ENCODE data around the gene HOXD10.

Gene HOXD10

DNA sequence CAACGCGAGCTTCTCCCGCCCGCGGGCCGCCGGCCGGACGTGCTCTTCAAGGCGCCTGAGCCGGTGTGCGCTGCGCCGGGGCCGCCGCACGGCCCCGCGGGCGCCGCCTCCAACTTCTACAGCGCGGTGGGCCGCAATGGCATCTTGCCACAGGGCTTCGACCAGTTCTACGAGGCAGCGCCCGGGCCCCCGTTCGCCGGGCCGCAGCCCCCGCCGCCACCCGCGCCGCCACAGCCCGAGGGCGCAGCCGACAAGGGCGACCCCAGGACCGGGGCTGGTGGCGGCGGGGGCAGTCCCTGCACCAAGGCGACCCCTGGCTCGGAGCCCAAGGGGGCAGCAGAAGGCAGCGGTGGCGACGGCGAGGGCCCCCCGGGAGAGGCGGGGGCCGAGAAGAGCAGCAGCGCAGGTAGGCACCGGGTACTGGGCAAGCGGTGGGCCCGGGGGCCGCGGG lies 8.8 kb upstream of the HOXD10 start:
- no peak for DNase-seq (ENCODE audit: low read depth)

DNA sequence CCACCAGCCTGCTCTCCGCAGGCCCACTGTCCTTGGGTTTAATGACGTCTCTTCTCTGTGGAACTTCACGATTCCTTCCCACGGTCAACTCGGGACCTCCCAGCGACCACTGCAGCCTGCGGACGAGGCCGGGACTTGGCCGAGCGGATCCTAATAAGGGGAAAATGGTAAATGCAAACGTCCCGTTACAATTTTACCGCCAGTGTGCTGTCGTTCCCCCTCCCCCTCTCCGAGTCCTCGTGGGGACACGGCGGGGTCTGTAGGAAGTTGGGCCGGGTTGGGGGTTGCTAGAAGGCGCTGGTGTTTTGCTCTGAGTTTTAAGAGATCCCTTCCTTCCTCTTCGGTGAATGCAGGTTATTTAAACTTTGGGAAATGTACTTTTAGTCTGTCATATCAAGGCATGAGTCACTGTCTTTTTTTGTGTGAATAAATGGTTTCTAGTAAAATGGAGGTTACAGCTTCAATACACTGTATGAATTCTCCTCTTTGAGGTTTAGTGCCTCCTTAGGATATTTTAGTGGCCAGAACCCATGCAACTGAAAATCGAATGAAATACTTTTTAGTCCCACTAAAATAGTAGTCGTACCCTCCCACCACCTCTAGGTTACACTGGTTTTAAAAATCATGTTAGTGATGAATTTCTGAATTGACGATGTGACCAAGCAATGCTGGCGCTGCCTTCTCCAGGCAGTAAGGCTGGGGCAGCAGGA lies 7.2 kb upstream of the HOXD10 start:
- no peak for DNase-seq (ENCODE audit: low read depth)

DNA sequence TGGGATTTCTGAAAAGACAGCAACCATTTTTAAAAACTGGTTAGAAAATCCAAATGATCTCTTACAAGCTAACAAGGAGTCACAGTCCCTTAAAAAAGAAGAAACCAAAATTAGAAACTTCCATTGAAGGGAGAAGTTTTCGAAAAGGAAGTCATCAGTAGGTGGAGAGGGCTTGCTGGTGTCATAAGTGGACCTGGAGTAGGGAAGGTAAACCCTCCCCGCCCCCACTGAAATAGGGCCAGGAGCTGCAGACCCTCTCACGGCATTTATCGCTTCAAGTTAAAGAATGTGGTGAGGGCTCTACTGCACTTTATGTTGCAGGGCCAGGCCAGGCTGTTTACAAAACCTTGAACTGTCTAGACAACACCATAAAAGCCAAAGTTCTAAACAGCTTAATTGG lies 6.6 kb upstream of the HOXD10 start:
- no peak for DNase-seq (ENCODE audit: low read depth)

DNA sequence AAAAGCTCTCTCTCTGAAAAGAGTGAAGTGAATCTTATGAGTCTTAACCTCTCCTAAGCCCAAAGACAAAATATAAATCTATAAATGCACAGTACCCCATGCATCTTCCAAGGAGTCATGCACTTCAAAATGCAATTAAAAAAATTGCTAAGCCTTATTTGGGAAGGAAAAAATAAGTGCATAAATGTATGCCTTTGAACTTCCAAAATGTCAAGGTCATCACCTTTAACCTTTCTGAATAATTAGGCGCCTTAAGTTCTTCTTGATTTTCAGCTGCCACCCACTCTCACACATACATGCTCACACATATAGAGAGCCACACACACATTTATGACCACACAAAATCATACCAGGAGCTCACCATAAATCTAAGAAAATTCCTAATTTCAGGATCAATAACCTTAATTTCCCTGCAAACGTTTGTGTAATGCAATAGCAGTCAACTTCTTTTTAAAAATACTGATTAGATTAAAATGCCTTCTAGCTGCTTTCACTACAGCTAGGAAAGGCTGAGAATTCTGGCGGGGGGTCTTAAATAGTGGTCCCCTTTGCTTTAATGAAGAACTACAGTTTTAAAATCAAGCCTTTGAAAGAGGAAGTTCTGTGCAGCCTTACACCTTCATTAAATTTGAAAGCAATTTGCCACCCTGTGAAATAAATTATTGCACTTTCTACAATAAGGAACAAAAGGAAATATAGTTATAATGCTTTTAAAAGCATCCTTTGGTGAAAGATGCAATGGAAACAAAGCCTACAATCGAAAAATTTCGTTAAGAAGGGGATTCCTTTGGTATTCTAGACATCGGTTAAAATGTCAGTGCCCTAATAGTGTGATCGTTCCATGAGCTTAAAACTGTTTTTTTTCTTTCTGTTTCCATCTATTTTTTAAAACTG lies 5.9 kb upstream of the HOXD10 start:
- no peak for DNase-seq (ENCODE audit: low read depth)

DNA sequence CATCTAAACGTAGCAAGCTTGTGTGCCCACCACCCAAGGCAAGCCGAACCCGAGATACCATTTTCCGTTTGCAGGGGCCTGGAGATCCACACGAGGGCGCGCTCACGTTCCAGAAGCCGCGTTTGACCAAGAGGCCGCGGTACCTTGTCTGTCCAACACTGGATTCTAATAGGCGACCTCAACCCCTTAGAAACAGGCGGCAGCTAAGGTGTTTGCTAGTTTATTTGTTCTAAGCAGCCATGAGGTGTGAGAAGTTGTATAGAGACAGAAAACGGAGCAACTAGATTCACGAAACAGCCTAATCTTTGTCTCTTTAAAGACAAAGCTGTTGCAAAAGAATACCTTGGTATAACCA lies 5.3 kb upstream of the HOXD10 start:
- no peak for DNase-seq (ENCODE audit: low read depth)

DNA sequence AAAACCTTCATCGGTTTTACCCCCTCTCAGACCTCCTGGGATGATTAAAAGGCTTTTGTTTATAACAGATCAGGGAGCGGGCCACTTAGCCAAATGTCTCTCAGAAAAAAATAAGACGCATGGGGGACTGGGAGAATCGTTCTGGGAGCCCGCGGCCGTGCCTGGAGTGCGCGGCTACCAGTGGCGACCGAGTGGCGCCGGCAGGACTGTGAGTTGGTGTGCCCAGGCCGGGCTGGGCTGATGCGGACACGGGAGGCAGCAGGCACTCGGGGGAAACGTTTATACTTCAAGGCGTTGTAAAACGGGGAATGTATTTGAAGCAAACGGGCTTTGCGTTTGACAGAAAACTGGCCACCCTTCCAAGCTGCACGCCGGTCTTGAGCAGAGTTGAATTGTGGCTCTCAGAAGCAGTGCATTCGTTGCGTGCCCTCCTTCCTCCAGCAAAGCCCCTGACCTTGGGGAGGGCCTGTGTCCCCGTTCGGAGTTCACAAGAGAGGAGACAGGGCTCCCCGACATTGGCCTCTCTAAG lies 4.7 kb upstream of the HOXD10 start:
- no peak for DNase-seq (ENCODE audit: low read depth)

DNA sequence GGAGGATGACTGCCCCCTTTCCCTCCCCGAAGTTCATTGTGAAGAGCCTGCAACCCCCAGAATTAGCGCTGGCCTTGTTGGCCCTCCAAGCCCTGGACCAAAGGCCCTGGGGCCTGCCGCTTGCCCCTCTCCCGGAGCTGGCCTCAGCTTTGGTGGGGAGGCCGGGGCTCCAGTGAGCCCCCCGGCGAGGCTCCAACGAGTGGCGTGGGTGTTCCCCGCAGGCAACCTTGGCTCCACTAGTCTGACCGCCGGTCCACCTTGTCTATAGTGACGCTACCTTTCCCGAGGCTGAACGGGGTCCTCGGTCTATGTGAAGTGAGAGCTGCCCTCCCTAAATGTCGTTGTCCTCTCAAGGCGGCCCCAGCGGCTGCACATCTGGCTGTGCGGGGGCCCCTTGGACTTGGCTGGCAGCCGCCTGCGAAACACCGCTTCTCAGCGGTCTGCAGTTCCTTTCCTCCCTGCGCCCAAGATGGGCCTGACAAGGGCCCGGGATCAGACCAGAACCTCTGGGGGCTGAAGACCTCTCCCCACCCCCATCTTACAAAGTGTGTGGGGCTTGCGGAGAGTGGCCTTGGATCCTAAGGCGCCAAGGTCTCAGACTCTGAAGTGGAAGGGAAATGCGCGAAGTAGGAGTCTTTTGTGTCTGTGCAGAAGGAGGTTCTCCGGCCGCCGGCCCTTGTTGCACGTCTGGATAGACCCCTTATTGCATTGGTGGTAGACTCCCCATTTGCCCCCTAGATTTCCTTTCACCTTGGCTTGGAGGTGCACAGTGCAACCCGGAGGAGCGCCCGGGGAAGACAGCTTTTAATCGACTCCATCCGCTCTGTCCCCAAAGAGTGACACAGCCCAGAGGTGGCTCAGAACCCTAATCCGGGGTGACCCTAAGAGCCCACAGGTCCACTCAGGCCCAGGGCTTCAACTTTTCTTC lies 3.9 kb upstream of the HOXD10 start:
- DNase-seq (ENCODE audit: low read depth) = no peak

DNA sequence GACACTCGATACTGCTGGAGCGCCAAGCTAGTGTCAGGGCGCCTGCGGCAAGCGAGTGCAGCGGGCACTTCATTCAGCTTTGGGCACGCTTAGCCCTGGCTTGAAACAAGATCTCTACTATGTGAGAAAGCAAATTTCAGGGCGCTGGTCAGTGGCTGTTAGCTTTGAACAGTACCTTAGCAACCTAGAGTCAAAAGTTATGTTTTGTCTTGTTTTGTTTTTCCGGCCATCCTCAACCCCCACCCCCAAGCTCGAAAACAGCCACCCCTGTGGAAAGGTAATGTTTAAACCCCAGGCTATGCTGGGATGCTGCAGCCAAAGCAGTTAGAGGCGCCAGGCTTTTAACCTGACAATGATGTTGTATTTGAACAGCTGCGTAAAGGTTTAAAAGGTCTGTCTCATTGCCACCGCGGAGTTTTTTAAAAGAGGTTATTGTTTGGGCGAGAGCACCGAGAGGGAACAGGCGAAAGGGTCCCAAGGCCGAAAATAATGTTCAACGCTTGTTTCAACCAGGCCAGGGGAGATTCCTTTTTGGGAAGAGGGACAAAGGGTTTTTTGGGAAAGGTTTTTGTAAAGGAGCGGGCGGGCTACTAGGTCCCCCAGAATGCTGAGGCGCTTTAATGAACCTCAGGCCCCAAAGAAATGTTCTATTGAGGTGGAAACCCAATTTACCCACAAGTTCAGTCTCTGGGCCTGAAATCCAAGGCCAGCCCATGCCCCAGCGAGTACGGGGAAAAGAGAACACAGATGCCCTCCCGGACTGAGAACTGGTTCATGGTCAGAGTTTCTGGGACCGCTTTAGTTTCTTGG lies 2.3 kb upstream of the HOXD10 start:
- no peak for DNase-seq (ENCODE audit: low read depth)

DNA sequence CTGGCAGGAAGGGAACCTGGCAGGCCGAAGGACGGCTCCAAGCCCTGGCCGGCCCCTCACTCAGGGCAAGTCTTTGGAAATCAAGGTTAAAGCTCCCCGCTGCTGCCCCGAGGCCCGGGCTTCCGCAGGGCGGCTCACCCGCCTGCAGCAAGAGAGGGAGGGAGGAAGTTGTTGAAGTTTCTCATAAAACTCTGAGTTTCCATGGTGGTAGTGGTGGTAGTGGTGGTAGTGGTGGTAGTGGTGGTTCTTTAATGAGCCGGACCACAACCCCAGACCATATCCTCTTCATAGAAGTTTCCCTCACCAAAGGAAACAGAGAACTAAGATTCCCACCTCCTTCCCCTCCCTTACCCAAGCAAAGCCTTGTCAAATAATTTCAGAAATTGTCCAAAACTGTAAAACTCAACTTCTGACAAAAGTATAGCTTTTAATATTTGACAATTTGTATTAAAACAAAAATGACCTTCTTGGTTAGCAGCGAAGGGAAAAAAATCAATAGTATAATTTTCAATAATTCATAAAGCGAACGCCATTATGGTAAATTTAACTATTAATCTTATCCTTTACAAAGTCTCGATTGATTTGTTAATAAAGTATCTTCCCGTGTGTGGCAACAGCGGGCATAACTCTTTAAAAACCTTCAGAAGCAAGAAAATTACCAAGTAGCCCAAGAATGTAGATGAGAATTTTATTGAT lies 1.5 kb upstream of the HOXD10 start:
- no peak for DNase-seq (ENCODE audit: low read depth)

DNA sequence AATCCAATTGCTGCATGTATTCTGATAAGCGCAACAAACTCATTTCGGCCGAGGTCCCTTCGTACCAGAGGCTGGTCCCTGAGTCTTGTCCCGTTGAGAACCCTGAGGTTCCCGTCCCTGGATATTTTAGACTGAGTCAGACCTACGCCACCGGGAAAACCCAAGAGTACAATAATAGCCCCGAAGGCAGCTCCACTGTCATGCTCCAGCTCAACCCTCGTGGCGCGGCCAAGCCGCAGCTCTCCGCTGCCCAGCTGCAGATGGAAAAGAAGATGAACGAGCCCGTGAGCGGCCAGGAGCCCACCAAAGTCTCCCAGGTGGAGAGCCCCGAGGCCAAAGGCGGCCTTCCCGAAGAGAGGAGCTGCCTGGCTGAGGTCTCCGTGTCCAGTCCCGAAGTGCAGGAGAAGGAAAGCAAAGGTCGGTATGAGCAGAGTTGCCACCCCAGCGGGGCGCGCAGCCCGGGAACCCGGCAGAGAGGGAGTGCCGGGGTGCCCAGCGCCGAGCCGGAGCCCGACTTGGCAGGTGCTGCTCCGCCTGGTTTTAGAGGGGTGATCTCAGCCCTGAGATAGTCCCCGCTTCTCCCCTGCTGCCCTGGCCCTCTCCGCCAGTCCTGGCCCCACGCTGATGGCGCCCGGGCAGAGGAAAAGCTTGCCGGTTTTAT lies 714 bp downstream of the HOXD10 start:
- no peak for DNase-seq (ENCODE audit: low read depth)

DNA sequence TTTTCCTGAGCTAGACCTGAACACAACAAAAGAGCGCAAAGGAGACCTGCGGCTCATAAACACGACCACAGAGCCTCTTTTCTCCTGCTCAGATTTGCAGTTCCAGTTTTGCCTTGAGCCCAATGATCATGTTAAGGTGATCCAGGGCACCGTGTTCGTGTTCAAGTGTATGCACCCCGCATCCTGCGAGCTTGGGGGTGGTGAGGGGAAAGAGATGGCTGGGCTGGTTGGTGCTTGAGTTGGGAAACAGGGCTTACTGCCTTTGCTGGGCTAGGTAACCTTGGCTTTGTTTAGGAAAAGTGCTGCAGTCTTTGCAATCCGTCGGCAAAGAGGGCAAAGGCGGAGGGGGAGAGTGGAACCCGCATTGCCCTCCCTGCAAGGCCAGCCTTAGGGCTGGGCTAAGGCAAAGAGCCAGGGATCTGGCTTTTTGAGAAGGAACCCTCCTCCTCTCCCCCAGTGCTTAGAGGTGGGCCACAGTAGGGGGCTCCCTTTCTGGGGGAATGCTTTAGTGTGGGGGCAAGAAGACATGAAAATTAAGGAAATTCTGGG lies 1.3 kb downstream of the HOXD10 start:
- DNase-seq (ENCODE audit: low read depth) = no peak

DNA sequence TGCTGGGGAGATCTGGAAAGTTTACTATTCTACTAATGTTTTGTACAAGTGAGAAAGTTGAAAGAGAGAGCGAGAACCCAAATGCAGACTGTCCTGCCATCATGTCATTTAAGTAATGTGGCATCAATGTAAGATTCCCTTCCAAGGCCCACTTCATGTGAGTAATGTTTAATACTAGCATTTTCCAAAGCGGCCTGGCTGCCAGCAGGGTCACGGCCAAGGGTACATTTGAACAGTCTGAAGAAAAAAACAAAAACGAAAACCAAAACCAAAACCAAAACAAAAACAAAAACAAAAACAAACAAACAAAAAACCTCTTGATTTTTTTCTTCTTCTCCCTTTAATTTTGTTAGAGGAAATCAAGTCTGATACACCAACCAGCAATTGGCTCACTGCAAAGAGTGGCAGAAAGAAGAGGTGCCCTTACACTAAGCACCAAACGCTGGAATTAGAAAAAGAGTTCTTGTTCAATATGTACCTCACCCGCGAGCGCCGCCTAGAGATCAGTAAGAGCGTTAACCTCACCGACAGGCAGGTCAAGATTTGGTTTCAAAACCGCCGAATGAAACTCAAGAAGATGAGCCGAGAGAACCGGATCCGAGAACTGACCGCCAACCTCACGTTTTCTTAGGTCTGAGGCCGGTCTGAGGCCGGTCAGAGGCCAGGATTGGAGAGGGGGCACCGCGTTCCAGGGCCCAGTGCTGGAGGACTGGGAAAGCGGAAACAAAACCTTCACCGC lies 2.2 kb downstream of the HOXD10 start:
- no peak for DNase-seq (ENCODE audit: low read depth)

DNA sequence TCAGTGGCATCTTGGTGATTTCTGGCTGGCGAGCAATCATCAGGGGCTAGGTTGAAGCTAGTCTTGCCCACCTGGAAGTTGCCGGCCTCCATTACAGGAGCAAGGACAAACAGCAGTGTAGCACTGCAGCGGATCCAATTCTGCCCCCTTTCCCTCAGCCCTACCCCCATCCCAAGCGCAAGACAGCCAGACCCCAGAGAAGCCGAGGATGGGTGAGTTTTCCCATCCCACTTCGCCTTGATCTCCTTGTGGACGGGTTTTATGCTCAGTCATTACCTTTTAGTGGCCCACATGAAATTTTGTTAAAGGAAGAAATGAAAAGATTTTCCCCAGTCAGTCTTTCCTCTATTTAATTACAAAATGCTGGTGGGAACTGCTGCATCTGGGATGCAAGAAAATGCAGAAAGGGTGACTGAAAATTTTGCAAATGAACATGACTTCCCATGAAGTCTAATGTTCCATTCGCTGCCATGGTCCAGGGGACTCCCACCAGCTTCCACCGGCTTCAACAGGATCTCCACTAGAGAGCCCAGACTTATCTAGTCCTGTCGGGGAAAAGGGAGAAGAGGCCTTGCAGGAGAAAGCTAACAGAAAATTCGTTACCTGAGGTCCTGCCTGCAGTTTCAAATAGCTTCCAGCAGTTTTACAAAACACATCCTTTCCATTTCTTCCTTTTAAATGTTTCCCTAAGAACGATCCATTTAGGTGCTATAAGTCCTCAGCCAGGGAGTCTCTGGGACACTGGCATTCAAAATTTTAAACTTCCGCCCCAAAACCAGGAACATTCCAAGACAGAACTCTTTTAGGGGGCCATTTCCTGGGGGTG lies 4.0 kb downstream of the HOXD10 start:
- DNase-seq (ENCODE audit: low read depth) = no peak

DNA sequence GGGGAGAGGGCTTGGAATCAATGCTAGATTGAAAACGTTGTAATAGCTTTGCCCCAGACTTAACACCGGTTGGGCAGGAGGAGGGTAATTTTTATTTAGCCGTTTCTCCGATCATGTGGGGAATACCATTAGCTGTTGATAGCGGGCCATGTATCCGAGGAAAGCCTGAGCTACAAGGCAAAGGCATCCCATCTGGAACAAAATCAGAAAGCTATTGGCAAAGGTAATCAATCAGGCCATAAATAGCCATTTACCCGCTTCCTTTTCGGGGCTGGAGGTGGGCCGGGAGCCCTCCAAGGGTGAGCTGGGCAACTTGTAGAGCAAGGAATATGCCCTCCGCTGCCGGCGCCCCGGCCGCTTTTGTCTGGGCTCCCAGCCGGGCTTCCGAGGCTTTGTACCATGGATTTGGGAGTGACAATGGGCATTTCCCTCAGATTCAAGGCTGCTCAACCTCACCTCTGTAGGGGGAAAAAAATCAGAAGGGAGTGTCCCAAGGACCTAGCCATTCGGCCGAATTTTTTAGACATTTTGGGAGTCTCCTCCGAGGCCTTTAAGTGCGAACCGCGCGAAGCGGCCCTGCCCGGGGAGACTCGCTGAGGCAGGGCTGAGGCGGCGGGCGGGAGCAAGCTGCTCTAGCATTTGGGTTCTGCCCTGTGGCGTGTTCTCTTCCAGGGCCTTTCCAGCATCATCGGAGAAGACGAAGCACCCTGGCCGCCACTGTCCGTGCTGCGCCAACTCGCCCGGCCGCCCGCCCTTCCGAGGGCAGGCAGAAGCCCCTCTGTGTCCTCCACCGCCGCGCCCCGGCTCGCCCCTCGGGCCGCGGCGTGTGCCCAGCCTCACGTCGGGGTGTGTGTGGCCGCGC lies 4.8 kb downstream of the HOXD10 start:
- no peak for DNase-seq (ENCODE audit: low read depth)

DNA sequence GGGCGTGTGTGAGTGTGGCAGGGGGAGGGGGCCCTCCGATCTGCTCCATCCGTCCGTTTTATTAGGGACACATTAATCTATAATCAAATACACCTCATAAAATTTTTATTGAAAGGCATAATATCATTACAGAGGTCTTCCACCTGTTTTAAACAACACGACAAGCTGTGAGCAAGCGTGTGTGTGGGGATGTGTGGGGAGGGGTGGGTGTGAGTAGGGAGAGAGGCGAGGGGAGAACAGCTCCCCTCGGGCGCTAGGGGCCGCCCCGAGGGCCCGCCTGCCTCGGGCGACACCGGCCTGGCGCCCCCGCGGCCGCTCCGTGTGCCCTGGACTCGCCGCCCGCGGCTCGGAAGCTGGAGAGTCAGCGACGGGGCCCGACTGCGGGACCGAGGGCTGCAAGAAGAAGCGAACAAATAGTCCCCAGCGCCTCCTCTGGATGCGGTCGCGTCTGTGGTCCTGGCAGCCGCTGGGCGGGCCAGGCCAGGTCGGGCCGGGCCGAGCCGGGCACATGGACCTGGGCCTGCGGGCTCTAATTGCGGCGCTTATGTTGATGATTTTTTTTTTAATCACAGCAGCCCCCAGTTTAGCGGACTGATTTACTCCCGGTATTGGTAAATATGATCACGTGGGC lies 5.6 kb downstream of the HOXD10 start:
- DNase-seq (ENCODE audit: low read depth) = no peak

DNA sequence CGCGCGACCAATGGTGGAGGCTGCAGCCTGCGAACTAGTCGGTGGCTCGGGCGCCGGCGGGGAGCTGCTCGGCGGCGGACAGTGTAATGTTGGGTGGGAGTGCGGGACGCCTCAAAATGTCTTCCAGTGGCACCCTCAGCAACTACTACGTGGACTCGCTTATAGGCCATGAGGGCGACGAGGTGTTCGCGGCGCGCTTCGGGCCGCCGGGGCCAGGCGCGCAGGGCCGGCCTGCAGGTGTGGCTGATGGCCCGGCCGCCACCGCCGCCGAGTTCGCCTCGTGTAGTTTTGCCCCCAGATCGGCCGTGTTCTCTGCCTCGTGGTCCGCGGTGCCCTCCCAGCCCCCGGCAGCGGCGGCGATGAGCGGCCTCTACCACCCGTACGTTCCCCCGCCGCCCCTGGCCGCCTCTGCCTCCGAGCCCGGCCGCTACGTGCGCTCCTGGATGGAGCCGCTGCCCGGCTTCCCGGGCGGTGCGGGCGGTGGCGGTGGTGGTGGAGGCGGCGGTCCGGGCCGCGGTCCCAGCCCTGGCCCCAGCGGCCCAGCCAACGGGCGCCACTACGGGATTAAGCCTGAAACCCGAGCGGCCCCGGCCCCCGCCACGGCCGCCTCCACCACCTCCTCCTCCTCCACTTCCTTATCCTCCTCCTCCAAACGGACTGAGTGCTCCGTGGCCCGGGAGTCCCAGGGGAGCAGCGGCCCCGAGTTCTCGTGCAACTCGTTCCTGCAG lies 6.3 kb downstream of the HOXD10 start, which contains the start of gene HOXD9:
HOXD9 (plus strand) TSS at position 37 of the 728 bp plus-strand sequence; CDS start at position 87, 50 bp downstream.
- no peak for DNase-seq (ENCODE audit: low read depth)
